GM12874 (cell line): ENCODE data around the gene UBE3A.

Experiments used
- TF ChIP-seq, protein P1 (sequence below): IDR thresholded peaks from 2 replicates; pipeline ENCODE4 v1.5.1; 2011; ENCODE audit warnings: low read depth, mild to moderate bottlenecking, control low read depth, low read length, moderate library complexity; ENCODE audit not compliant: insufficient read depth

Gene UBE3A

DNA sequence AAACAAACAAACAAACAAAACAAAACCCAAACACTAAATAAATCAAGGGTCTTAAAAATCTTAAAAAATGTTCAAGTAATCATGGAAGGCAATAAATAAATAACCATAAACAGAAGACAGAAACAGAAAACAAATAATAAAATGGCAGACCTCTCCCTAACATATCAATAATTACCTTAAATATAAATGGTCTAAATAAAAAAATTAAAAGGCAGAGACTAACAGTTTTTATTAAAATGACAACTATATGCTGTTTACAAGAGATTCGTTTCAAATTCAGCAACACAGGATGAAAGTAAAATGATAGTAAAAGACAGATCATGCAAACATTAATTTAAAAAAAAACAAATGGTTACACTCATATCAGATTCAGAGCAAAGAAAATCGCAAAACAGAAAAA, 91.1 kb downstream of the UBE3A start:
- TF ChIP-seq, protein P1, sequence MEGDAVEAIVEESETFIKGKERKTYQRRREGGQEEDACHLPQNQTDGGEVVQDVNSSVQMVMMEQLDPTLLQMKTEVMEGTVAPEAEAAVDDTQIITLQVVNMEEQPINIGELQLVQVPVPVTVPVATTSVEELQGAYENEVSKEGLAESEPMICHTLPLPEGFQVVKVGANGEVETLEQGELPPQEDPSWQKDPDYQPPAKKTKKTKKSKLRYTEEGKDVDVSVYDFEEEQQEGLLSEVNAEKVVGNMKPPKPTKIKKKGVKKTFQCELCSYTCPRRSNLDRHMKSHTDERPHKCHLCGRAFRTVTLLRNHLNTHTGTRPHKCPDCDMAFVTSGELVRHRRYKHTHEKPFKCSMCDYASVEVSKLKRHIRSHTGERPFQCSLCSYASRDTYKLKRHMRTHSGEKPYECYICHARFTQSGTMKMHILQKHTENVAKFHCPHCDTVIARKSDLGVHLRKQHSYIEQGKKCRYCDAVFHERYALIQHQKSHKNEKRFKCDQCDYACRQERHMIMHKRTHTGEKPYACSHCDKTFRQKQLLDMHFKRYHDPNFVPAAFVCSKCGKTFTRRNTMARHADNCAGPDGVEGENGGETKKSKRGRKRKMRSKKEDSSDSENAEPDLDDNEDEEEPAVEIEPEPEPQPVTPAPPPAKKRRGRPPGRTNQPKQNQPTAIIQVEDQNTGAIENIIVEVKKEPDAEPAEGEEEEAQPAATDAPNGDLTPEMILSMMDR: no peak

DNA sequence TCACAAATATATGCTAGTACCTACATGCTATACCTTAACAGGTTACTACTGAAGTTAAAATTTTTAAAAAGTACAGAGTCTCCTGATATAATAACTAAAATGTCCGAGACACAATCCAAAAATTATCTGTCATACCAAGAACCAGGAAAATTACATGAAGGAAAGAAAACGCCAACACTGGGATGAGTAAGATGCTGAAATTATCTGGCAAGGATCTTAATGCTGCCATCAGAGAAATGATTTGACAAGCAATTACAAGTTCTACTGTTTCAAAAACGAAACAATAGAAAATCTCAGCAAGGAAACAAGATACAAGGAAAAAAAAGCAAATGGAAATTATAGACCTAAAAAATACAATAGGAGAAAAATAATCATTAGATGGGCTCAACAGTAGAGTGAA, 92.5 kb downstream of the UBE3A start:
- TF ChIP-seq, protein P1: no peak

DNA sequence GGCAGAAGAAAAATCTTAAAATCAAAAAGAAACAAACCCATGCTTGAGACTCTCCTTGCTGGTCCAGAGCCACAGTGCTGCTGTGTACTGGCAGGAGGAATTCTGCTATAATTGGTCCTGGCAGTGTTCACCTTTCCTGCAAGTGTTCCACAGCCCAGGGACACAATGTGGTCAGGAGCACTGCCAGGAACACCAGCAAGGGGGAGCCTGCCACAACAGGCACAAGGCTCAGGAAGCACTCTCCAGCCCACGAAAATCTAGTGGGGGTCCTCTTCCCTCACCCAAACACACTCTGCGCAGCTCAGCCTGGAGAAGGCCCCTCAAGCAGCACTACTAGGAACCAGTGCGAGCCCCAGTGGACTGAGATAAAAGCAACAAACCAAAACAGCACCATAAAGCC, 92.9 kb downstream of the UBE3A start:
- TF ChIP-seq, protein P1: no peak

DNA sequence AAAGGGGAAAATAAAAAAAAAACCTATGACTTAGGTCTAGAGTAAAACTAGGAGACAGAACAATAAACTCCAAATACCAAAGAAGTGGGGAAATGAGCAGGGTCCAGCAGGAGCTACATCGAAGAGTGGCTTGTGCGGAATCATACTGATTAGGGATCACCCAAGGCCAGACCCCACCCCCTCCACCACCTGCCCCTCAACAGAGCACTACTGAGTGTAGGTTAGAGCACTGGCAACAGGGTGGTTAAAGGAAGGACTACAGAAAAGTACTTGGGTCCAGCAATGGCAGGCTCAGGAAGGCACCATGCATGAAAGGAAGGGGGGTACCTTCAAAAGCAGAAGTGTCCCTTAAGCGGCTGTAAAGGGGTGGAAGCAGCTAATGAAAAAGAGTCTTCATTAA, 96.2 kb downstream of the UBE3A start:
- TF ChIP-seq, protein P1: no peak

DNA sequence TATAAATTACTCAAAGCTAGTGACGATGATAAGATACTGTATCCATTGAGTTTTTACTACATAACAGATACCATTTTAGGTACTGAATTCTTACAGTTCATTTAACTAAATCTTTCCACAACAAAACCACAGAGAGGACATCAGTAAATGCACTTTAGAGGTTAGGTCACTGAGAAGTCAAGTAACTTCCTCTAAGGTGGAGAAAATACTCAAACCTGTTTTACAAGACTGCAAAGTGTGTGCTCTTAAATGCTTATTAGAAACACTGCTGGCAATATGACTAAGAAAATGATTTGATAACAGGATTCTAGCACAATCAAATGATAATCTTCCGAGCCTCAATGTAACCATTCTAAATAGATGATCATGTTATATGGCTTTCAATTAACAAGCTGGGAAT, 99.4 kb downstream of the UBE3A start:
- TF ChIP-seq, protein P1: no peak

DNA sequence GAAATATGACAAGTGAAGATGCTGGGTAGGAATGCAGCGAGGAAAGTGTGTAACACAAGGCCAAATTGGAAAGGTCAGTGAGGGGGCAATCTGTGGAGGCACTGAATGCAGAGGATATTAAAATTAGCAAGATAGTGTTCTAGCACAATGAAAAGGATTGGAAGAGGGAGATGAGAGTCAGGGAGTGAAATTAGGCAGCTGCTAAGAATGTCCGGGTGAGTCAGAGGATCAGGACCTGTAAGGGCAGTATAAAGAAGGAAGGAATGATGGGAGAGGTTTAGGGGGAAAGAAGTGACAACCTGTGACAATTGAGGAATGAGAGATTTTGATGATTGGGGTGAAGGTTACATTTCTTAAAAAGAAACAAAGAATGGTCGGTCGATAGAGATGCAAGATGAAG, 103.5 kb downstream of the UBE3A start:
- TF ChIP-seq, protein P1: no peak

DNA sequence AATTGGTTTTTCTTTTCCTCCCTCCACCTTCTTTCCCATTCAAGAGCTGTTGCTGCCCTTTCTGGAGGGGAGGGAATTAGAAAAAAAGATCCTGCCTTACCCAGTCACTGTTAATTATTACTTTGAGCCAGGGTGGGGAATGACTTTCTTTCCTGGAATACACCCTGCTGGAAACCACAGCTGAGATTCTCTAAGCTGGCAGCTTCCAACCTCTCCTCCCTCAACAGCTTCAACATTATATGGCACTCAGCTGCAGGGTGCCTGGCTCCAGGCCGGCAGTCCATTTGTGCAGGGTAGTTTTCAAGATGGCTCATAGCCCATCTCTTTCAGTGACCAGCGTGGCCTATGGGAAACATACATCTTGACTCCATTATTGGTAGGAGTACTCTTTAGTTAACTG, 105.8 kb downstream of the UBE3A start:
- TF ChIP-seq, protein P1: no peak

DNA sequence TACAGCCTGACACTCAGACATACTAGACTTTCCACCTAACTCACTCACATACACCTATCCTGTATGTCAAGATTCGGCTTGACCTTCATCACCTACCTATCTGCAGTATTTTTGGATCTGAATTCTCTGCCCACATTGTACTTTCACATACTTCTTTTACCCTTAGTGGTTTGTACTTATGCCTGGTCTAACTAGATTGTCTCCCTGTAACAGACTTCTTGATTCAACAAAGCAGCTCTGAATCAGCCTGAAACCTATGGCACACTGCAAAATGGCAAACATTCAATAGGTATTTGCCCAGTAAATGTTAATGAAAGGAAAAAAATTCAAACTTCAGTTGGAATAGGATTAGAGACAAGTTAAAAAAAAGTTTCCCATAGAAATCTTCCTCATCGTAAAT, 106.5 kb downstream of the UBE3A start:
- TF ChIP-seq, protein P1: no peak
